A549 (cell line): ENCODE data around the gene SMCO4. TPM values are rescaled to one million over a fixed set of nuclear protein-coding genes. Genes with fewer than 3 reads are reported as not detected.
A peak's percentile ranks its signal among the peaks of the same experiment; 100 is the strongest.

Experiments
- ATAC-seq, 2 experiments: fragments of 200-7000 bp in 1 of 2; fragments of >200 bp in 1 of 2; cut with Nextera tagmentation in 1 of 2; cut with Tn5 transposase in 1 of 2; 3 replicates each; pipeline versions ENCODE4 v1.8.0 to v1.9.1; 2018 to 2020; ENCODE audit warnings: mild to moderate bottlenecking in 1 of 2, moderate library complexity in 1 of 2
- CTCF ChIA-PET: fragments of 300-600 bp; sonication (Branson Sonifier 250); formaldehyde crosslinking; extraction: SDS; loops from one replicate; lab custom pipeline; 2021; ENCODE audit warnings: antibody characterized with exemption, inconsistent platforms; lab: Yijun Ruan, JAX
- POLR2A ChIA-PET: fragments of 350-600 bp; formaldehyde crosslinking; extraction: SDS; loops from one replicate; lab custom pipeline; 2021; ENCODE audit warnings: antibody characterized with exemption, inconsistent platforms; lab: Yijun Ruan, JAX
- DNase-seq, 2 experiments: peaks; one replicate each; pipeline versions ENCODE4 v3.0.0 to v3.0.0-alpha.2; 2011 to 2016; ENCODE audit warnings: low read depth in 1 of 2, low spot score in 1 of 2
- FAIRE-seq: peaks from 2 replicates; lab custom pipeline; 2011; peaks lifted over from hg19 to GRCh38; lab: Jason Lieb, UNC
- H3K27ac ChIP-seq, 2 experiments: fragments of >200 bp; sonication (Bioruptor Twin); formaldehyde crosslinking; 3 replicates each; pipeline ENCODE4 v1.5.1; 2016 to 2017
- H3K4me1 ChIP-seq: fragments of >200 bp; sonication (Bioruptor Twin); formaldehyde crosslinking; 3 replicates; pipeline ENCODE4 v1.6.1; 2016
- H3K4me2 ChIP-seq: fragments of >200 bp; sonication (Bioruptor Twin); formaldehyde crosslinking; 3 replicates; pipeline ENCODE4 v1.6.1; 2016
- H3K4me3 ChIP-seq: fragments of >200 bp; sonication (Bioruptor Twin); formaldehyde crosslinking; 3 replicates; pipeline ENCODE4 v1.5.1; 2016
- H3K9me3 ChIP-seq: fragments of >200 bp; sonication (Bioruptor Twin); formaldehyde crosslinking; 3 replicates; pipeline ENCODE4 v1.6.1; 2016
- BCL3 ChIP-seq: fragments of >200 bp; sonication (Bioruptor Twin); formaldehyde crosslinking; IDR thresholded peaks from 3 replicates; pipeline ENCODE4 v1.6.1; 2016
- CBX2 ChIP-seq: fragments of 200-600 bp; sonication (generic); IDR thresholded peaks from 2 replicates; pipeline ENCODE4 v1.6.1; 2016; ENCODE audit warnings: low read depth, mild to moderate bottlenecking, borderline replicate concordance
- CEBPB ChIP-seq, 2 experiments: fragments of >200 bp in 1 of 2; sonication (Bioruptor Twin) in 1 of 2; formaldehyde crosslinking in 1 of 2; IDR thresholded peaks; 2 replicates each; pipeline ENCODE4 v1.6.1; 2012 to 2016
- E2F6 ChIP-seq: IDR thresholded peaks from 2 replicates; pipeline ENCODE4 v1.6.1; 2012; ENCODE audit warnings: low read depth, borderline replicate concordance
- EHMT2 ChIP-seq: fragments of 200-600 bp; sonication (generic); IDR thresholded peaks from 2 replicates; pipeline ENCODE4 v1.6.1; 2016; ENCODE audit warnings: antibody characterized with exemption, low read depth, mild to moderate bottlenecking, moderate library complexity
- EP300 ChIP-seq, 2 experiments: fragments of >200 bp; sonication (Bioruptor Twin); formaldehyde crosslinking; IDR thresholded peaks; 2 replicates in 1 of 2; 3 replicates in 1 of 2; pipeline ENCODE4 v1.6.1; 2016 to 2017
- FOSB ChIP-seq: fragments of 250-450 bp; sonication (Bioruptor Pico); IDR thresholded peaks from 2 replicates; pipeline ENCODE4 v1.5.0; 2020; ENCODE audit warnings: mild to moderate bottlenecking, moderate library complexity
- FOSL2 ChIP-seq, 2 experiments: fragments of 450-650 bp in 1 of 2; fragments of >200 bp in 1 of 2; sonication (Bioruptor Twin) in 1 of 2; formaldehyde crosslinking; IDR thresholded peaks; 2 replicates each; pipeline versions ENCODE4 v1.5.0 to v1.6.1; 2016 to 2020; ENCODE audit warnings: mild to moderate bottlenecking in 1 of 2, moderate library complexity in 1 of 2
- FOXS1 ChIP-seq: fragments of 250-450 bp; sonication (Bioruptor Pico); IDR thresholded peaks from 2 replicates; pipeline ENCODE4 v1.5.0; 2020; ENCODE audit warnings: mild to moderate bottlenecking, moderate library complexity
- GATA3 ChIP-seq: IDR thresholded peaks from 2 replicates; pipeline ENCODE4 v1.6.1; 2012; ENCODE audit warnings: borderline replicate concordance
- HEYL ChIP-seq: fragments of 250-450 bp; sonication (Bioruptor Pico); IDR thresholded peaks from 2 replicates; pipeline ENCODE4 v1.8.0; 2021; ENCODE audit warnings: mild to moderate bottlenecking, moderate library complexity
- HMGXB4 ChIP-seq: fragments of 250-450 bp; sonication (Bioruptor Pico); IDR thresholded peaks from 2 replicates; pipeline ENCODE4 v1.5.0; 2021; ENCODE audit warnings: mild to moderate bottlenecking, moderate library complexity, borderline replicate concordance
- HOXB5 ChIP-seq: fragments of 250-450 bp; sonication (Bioruptor Pico); IDR thresholded peaks from 2 replicates; pipeline ENCODE4 v1.5.0; 2020; ENCODE audit warnings: mild to moderate bottlenecking, moderate library complexity
- JUN ChIP-seq, 2 experiments: fragments of >200 bp; sonication (Bioruptor Twin); formaldehyde crosslinking; IDR thresholded peaks; 2 replicates in 1 of 2; 3 replicates in 1 of 2; pipeline ENCODE4 v1.6.1; 2016 to 2017
- KDM5A ChIP-seq: fragments of 200-600 bp; sonication (generic); IDR thresholded peaks from 2 replicates; pipeline ENCODE4 v1.6.1; 2016; ENCODE audit warnings: antibody characterized with exemption, mild to moderate bottlenecking
- MAZ ChIP-seq: fragments of 150-350 bp; IDR thresholded peaks from 2 replicates; pipeline ENCODE4 v1.6.1; 2014; ENCODE audit warnings: antibody characterized with exemption, low read depth, low read length, borderline replicate concordance
- NFE2L2 ChIP-seq: fragments of 150-350 bp; conservative IDR thresholded peaks from 2 replicates; pipeline ENCODE4 v1.6.1; 2014; ENCODE audit warnings: low read length
- NPAS2 ChIP-seq: fragments of 250-450 bp; sonication (Bioruptor Pico); IDR thresholded peaks from 2 replicates; pipeline ENCODE4 v1.8.0; 2022; ENCODE audit warnings: mild to moderate bottlenecking, moderate library complexity, borderline replicate concordance
- NR3C1 ChIP-seq: fragments of >200 bp; sonication (Bioruptor Twin); formaldehyde crosslinking; IDR thresholded peaks from 3 replicates; pipeline ENCODE4 v1.6.1; 2017
- PBX3 ChIP-seq: IDR thresholded peaks from 2 replicates; pipeline ENCODE4 v1.6.1; 2012
- POLR2A ChIP-seq: IDR thresholded peaks from 2 replicates; pipeline ENCODE4 v1.6.1; 2012; ENCODE audit warnings: mild to moderate bottlenecking, low read length
- RARB ChIP-seq: fragments of 250-450 bp; sonication (Bioruptor Pico); IDR thresholded peaks from 2 replicates; pipeline ENCODE4 v1.8.0; 2021; ENCODE audit warnings: mild to moderate bottlenecking, moderate library complexity
- RCOR1 ChIP-seq: fragments of 150-350 bp; IDR thresholded peaks from 2 replicates; pipeline ENCODE4 v1.6.1; 2014; ENCODE audit warnings: antibody characterized with exemption, low read length, low read depth
- RNF2 ChIP-seq: fragments of 200-600 bp; sonication (generic); IDR thresholded peaks from 2 replicates; pipeline ENCODE4 v1.6.1; 2016; ENCODE audit warnings: low read depth, mild to moderate bottlenecking, antibody characterized with exemption, moderate library complexity, borderline replicate concordance
- TFCP2L1 ChIP-seq: fragments of 250-450 bp; sonication (Bioruptor Pico); IDR thresholded peaks from 2 replicates; pipeline ENCODE4 v1.5.0; 2021; ENCODE audit warnings: mild to moderate bottlenecking
- TP53 ChIP-seq: fragments of 250-450 bp; sonication (Bioruptor Pico); IDR thresholded peaks from 2 replicates; pipeline ENCODE4 v1.5.0; 2021; ENCODE audit warnings: mild to moderate bottlenecking, moderate library complexity
- ZC3H11A ChIP-seq: fragments of 450-650 bp; IDR thresholded peaks from 2 replicates; pipeline ENCODE4 v1.6.1; 2014; ENCODE audit warnings: antibody characterized with exemption, mild to moderate bottlenecking
- ZSCAN20 ChIP-seq: fragments of 250-450 bp; sonication (Bioruptor Pico); IDR thresholded peaks from 2 replicates; pipeline ENCODE4 v1.8.0; 2022; ENCODE audit warnings: mild to moderate bottlenecking, moderate library complexity
- WGBS: methylation state at CpG from one replicate; pipeline ENCODE4 v1.1.6; 2017; ENCODE audit errors: missing lambda C conversion rate; 5-methylcytosine and 5-hydroxymethylcytosine counted together
- polyA plus RNA-seq, 4 experiments: library from polyadenylated mRNA; depleted of rRNA in 3 of 4; stranded (reverse); fragments of >200 nt; fragmentation: RNase III in 1 of 4; extraction: RNeasy Plus Mini Kit Qiagen cat#74134 plus additional on column Dnase treatment in 1 of 4; gene quantifications; 2 replicates in 3 of 4; 3 replicates in 1 of 4; pipeline ENCODE4 v1.2.3, GENCODE V29; 2011 to 2017
- TF ChIP-seq, protein P1 (sequence below): fragments of 150-350 bp; IDR thresholded peaks from 2 replicates; pipeline ENCODE4 v1.6.1; 2014; ENCODE audit warnings: low read depth, mild to moderate bottlenecking, low read length

SMCO4 gene
- polyA plus RNA-seq, 2 of the 4 experiments (the other 2 are of a cell fraction) = 11.9 to 14.8 TPM

DNA sequence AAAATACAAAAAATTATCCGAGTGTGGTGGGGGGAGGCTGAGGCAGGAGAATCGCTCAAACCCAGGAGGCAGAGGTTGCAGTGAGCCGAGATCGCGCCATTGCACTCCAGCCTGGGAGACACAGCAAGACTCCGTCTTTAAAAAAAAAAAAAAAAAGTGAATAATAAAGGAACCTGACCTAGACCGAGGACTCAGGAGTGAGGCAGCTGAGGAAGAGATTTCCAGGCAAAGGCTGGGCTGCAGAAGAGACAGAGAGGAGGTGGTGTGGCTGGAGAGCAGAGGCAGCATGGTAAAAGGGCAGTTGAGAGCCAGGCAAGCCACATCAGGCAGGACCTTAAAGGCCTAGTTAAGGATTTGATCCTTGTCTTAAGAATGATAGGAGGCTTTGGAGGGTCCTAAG lies 28.4 kb upstream of the SMCO4 start:
- no peak for FAIRE-seq
- ATAC-seq = no peak
- POLR2A ChIA-PET = no interaction called here
- peak overlapping the region; percentile 58 to 69; a peak in 5 of 6 replicates for H3K27ac ChIP-seq
- DNase-seq = no peak
- H3K4me2 ChIP-seq = peak overlapping the region; percentile 75
- H3K4me1 ChIP-seq = peaks cover 51% of the 10 kb centered on the region
- H3K4me3 ChIP-seq = no peak overlapping the region
- TF ChIP-seq HMGXB4 = no peak
- no peaks in the 10 kb centered on the region; the same call in 2 of the 3 replicates for H3K9me3 ChIP-seq
- WGBS = 81% methylated on average over 7 of the region's 7 CpGs
- CTCF ChIA-PET = no interaction called here

DNA sequence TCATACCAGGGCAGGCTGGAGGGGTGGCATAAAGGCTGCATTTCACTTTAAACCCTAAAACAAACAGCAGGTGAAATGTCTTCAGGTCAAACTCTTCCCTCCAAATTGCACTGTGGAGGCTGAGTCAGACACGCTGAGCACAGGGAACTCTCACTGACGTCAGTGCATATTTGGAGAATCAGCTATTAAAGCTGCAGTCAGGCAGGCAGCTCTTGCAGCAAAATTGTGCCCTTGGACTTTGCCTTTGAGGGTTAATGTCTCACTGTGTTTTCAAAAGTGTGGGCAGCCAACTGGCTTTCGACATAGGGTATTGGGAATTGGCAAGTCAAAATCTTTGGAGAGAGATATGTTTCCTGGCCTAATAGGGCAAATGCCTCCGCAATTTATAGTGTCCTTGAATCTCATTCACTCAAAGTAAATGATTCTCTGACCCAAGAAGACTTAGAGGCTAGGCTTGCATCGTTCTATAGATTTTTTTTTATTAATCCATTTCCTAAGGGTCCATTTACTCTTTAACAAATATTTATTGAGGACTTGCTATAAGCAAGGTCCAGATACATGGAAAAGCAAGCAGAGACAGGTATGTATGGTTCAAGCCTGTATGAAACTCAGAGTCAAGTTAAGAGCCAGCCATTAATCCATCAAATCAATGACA lies 27.7 kb upstream of the SMCO4 start:
- DNase-seq (peak; percentile 35 to 64), FAIRE-seq (peak; percentile 43), ATAC-seq (peak; percentile 85 to 89)
- H3K4me1 ChIP-seq = peaks cover 51% of the 10 kb centered on the region
- H3K4me3 ChIP-seq = no peak overlapping the region
- no peaks in the 10 kb centered on the region; the same call in 2 of the 3 replicates for H3K9me3 ChIP-seq
- 12% methylated on average over 5 of the region's 5 CpGs for WGBS
- H3K4me2 ChIP-seq = peak overlapping the region; percentile 75
- peak overlapping the region; percentile 58 to 69 for H3K27ac ChIP-seq
- ChIA-PET POLR2A (interaction anchor here (0.8 kb wide), 1 partner anchor 170 kb away, joined by 6 read pairs; no protein-coding TSS in a partner anchor), CTCF (interaction anchor here (1.2 kb wide), 1 partner anchor 337 kb away, joined by 3 read pairs; no protein-coding TSS in a partner anchor)
- TF ChIP-seq FOXS1 (CRISPR knock-in tag) = no peak
- TF ChIP-seq POLR2A = no peak
- no peak for TF ChIP-seq RCOR1
- no peak for TF ChIP-seq TFCP2L1 (CRISPR knock-in tag)
- TF ChIP-seq JUN (IDR thresholded peaks at IDR 0.05) = peak in 1 of 2 experiments; percentile 45; a peak in 1 of 5 replicates
- TF ChIP-seq NR3C1 = no peak
- no peak for TF ChIP-seq FOSL2 (IDR thresholded peaks at IDR 0.05)
- TF ChIP-seq FOSL2 (CRISPR knock-in tag; IDR thresholded peaks at IDR 0.05) = peak; percentile 41
- TF ChIP-seq PBX3 = no peak
- no peak for TF ChIP-seq NFE2L2
- no peak for TF ChIP-seq RNF2
- no peak for TF ChIP-seq FOSB (CRISPR knock-in tag)
- TF ChIP-seq ZC3H11A = no peak
- no peak for TF ChIP-seq MAZ
- no peak for TF ChIP-seq BCL3
- TF ChIP-seq, protein P1, sequence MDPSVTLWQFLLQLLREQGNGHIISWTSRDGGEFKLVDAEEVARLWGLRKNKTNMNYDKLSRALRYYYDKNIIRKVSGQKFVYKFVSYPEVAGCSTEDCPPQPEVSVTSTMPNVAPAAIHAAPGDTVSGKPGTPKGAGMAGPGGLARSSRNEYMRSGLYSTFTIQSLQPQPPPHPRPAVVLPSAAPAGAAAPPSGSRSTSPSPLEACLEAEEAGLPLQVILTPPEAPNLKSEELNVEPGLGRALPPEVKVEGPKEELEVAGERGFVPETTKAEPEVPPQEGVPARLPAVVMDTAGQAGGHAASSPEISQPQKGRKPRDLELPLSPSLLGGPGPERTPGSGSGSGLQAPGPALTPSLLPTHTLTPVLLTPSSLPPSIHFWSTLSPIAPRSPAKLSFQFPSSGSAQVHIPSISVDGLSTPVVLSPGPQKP = no peak
- TF ChIP-seq RARB (CRISPR knock-in tag) = no peak
- TF ChIP-seq CBX2 = no peak
- TF ChIP-seq NPAS2 = no peak
- TF ChIP-seq EP300 (IDR thresholded peaks at IDR 0.05) = peak in 1 of 2 experiments; percentile 48; a peak in 1 of 5 replicates
- TF ChIP-seq CEBPB (IDR thresholded peaks at IDR 0.05) = peak in 1 of 2 experiments; percentile 47; a peak in 1 of 4 replicates
- no peak for TF ChIP-seq EHMT2
- no peak for TF ChIP-seq ZSCAN20
- TF ChIP-seq HEYL (CRISPR knock-in tag) = no peak
- peak; percentile 53; the same call in 1 of the 2 replicates for TF ChIP-seq E2F6
- TF ChIP-seq GATA3 = peak; percentile 59; the same call in 1 of the 2 replicates
- TF ChIP-seq KDM5A = no peak
- TF ChIP-seq TP53 (CRISPR knock-in tag) = no peak
- TF ChIP-seq HOXB5 (CRISPR knock-in tag) = no peak
